IPS-18c (cell line): ENCODE measurements around the gene CFAP126.
"Not testable (repeated sequence)": the region's sequence is repeated elsewhere in the genome, so short reads cannot be mapped to it uniquely, and the experiment has no call there.

Experiments used
- H3K4me3 ChIP-seq: 2 replicates; pipeline ENCODE4 v1.7.0; 2013; ENCODE audit warnings: low read depth, mild to moderate bottlenecking, low read length, moderate library complexity; ENCODE audit not compliant: insufficient read depth
- H3K9me3 ChIP-seq: one replicate; pipeline ENCODE4 v1.6.1; 2013; ENCODE audit warnings: mild to moderate bottlenecking, low read length, moderate library complexity; ENCODE audit not compliant: control insufficient read depth, insufficient read depth

CFAP126 gene

GRCh38 chr1:161389691-161390558 is 22.2 kb upstream of the CFAP126 start:
- Histone ChIP-seq H3K4me3 (peak overlapping the region; percentile 81), H3K9me3 (no peaks in the 10 kb centered on the region)

GRCh38 chr1:161389158-161389557 is 21.5 kb upstream of the CFAP126 start:
- H3K9me3 ChIP-seq = not testable (repeated sequence)
- H3K4me3 ChIP-seq = peak overlapping the region; percentile 81

- Histone ChIP-seq H3K4me3 (no peak overlapping the region), H3K9me3 (no peaks in the 10 kb centered on the region)
These were observed 21.0 kb upstream of the CFAP126 start for GRCh38 chr1:161388639-161389038.

- Histone ChIP-seq H3K4me3 (no peak overlapping the region), H3K9me3 (no peaks in the 10 kb centered on the region)
These were observed 14.7 kb upstream of the CFAP126 start for GRCh38 chr1:161382214-161383019.

GRCh38 chr1:161381707-161382106 is 14.0 kb upstream of the CFAP126 start:
- no peak overlapping the region for H3K4me3 ChIP-seq
- H3K9me3 ChIP-seq = no peaks in the 10 kb centered on the region

GRCh38 chr1:161379071-161379470 is 11.4 kb upstream of the CFAP126 start:
- Histone ChIP-seq H3K9me3 (no peaks in the 10 kb centered on the region), H3K4me3 (no peak overlapping the region)

- no peak overlapping the region for H3K4me3 ChIP-seq
- no peaks in the 10 kb centered on the region for H3K9me3 ChIP-seq
These were observed 10.3 kb upstream of the CFAP126 start for GRCh38 chr1:161378014-161378413.

- no peak overlapping the region for H3K4me3 ChIP-seq
- H3K9me3 ChIP-seq = no peaks in the 10 kb centered on the region
These were observed 6.7 kb upstream of the CFAP126 start for GRCh38 chr1:161374373-161374772.

- Histone ChIP-seq H3K9me3 (no peaks in the 10 kb centered on the region), H3K4me3 (no peak overlapping the region)
These were observed 5.8 kb upstream of the CFAP126 start for GRCh38 chr1:161373442-161373841.

GRCh38 chr1:161365207-161365606 is 2.5 kb downstream of the CFAP126 start:
- no peaks in the 10 kb centered on the region for H3K9me3 ChIP-seq

GRCh38 chr1:161364332-161364731 is 3.3 kb downstream of the CFAP126 start:
- Histone ChIP-seq H3K9me3 (no peaks in the 10 kb centered on the region), H3K4me3 (no peak overlapping the region)

More at GRCh38 chr1:161365207-161365606, 2.5 kb downstream of the CFAP126 start:
- H3K4me3 ChIP-seq = no peak overlapping the region

- Histone ChIP-seq H3K9me3 (no peaks in the 10 kb centered on the region), H3K4me3 (no peak overlapping the region)
These were observed 8.4 kb downstream of the CFAP126 start for GRCh38 chr1:161359291-161359690.

GRCh38 chr1:161357073-161357472 is 10.6 kb downstream of the CFAP126 start:
- Histone ChIP-seq H3K9me3 (no peaks in the 10 kb centered on the region), H3K4me3 (no peak overlapping the region)

GRCh38 chr1:161351482-161351881 is 16.2 kb downstream of the CFAP126 start:
- Histone ChIP-seq H3K4me3 (no peak overlapping the region), H3K9me3 (no peaks in the 10 kb centered on the region)

GRCh38 chr1:161350671-161351070 is 17.0 kb downstream of the CFAP126 start:
- Histone ChIP-seq H3K9me3 (no peaks in the 10 kb centered on the region), H3K4me3 (no peak overlapping the region)

- H3K9me3 ChIP-seq = no peaks in the 10 kb centered on the region
- H3K4me3 ChIP-seq = no peak overlapping the region
These were observed 24.9 kb downstream of the CFAP126 start for GRCh38 chr1:161342821-161343220.

- Histone ChIP-seq H3K4me3 (no peak overlapping the region), H3K9me3 (no peaks in the 10 kb centered on the region)
These were observed 25.5 kb downstream of the CFAP126 start for GRCh38 chr1:161342177-161342576.

GRCh38 chr1:161335796-161336195 is 31.9 kb downstream of the CFAP126 start:
- Histone ChIP-seq H3K4me3 (no peak overlapping the region), H3K9me3 (no peaks in the 10 kb centered on the region)
